SHP77 (cell line): ENCODE data around the gene HMX1.

Experiments used
- DNase-seq, 2 experiments: peaks; one replicate each; lab custom pipeline; 2025; lab: John Stamatoyannopoulos, UW

Gene HMX1

DNA sequence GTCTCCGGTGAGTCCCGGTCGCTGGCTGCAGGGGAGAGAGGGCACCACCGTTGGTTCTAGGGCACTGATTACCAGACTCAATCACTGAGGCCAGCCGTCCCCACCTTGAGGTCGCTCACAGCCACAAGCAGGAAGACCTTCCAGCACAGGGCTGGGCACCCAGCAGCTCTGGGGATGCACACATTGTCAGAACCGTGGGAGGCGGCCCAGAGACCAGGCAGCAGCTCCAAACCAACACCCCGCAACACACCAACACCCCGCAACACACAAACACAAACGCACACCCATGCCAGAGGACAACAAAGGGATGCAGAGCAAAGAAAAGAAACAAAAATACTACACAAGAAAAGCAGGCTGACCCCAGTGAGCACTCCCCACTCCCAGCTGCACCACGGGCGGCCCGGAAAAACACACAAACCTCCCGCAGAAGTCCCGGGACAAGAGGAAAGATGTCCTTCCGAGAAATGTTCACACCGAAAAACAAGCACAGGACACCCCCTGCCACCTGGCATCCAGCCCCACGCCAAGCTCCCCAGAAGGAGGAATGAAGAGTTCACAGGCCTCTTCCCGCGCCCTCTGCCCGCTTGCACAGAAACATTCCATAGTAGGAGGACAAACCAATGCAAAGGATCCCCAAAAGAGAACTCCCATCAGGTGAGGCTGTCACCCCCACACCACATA, 3.2 kb downstream of the HMX1 start:
- DNase-seq, result no peak

DNA sequence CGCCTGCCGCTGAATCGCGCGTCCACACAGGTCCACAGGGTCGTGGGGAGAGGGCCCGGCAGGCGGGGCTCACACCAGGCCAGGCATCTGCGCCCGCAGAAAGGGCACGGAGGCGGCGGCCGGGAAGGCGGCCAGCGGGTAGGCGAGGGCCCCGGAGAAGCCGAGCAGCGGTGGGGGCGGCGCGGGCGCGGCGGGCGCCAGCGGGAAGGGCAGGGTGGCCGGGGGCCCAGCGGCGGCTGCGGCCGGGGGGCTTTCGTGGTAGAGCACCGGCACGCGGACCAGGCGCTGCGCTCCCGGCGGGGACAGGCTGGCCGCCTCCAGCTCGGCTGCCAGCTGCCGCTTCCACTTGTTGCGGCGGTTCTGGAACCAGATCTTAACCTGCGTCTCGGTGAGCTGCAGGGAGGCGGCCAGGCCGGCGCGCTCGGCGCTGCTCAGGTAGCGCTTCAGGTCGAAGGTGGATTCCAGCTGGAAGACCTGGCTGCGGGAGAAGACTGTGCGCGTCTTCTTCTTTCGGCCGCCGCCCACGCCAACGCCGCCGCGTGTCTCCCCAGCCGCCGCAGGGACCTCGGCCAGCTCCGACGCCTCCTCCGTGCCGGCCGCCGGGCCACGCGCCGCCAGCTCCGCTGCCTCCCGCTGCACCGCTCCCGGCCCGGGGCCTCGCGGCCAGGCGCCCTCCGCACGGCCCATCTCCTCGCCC, 3.9 kb downstream of the HMX1 start:
- DNase-seq, result no peak

DNA sequence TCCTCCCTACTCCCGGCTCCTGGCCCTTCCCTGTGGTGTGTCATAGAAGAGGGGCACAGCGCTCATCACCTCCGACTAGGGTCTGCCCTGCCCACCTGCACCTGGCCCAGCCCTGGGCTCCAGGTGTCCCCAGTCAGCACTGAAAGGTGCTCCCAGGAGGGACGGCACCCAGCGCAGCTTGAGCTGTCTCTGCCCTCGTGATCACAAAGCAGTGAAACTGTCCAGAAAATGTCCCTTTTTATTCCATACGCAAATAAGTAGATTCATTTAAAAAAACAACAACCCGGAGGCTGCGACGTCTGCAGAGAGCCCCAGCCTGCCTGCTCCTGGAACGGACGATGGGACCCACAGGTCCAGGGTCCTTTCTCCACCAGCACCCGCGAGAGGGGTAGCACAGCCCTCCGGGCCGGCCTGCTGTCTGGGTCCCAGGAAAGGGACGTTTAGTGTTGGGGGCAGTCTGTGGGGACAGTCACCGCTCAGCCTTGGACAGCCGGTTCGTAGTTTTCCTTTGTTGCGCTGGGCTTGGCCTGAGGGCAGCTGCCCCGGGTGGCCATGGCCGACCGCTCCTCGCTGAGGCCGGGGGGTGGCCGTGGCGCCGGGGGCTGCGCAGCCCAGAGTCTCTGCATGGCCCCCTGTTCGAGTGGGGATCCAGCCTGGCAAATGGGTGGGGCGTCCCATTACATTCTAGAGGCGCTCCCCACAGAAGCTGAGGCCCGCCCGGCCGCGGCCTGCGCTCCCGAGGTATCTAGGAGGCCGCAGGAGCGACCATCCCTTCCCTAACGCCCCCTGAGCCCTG, 4.6 kb downstream of the HMX1 start:
- DNase-seq, result no peak

DNA sequence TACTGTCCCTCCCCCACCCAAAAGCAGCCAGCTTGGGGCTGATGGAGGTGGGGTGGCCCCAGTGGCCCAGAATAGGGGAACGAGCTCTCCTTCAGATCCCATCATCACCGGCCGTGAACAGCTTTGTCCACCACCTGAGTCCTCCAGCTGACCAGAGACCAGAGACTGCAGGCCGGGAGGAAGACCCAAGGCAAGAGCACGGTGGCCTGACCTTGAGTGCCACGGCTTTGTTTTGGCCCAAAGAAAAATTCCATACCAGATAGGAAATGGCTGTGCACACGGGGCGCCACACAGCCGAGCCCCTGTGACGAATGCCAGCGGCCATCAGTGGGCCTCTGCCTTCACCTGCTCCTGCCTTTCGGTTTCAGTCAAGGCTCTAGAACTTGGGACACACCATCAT, 5.2 kb downstream of the HMX1 start:
- no peak for DNase-seq

DNA sequence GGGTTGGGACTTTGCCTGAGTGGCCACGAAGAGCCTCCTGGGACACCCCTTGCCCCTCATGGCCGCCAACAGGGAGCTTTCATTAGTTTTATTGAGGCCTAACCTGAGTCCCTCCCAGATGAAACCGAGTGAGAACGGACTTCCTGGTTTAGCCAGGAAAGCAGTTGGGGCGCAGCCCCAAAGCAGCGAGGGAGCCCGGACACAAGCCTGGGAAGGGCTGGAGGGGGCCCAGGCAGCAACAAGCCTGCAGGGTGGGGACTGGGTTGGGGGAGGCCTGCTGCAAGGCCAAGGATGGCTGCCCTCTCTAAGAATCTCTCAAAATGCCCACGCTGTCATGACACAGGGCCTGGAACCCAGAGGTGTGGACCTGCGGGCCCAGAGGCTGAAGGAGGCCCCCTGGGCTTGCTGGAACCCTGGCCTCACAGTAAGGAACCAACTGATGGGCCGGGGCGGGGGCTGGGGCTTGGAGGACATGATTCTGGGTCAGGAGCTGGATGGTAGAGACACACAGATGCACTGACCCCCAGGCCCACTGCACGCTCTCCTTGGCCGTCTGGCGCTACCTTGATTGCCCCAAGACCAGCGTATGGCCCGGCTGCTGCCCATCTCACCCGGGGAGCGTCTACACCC, 5.8 kb downstream of the HMX1 start:
- DNase-seq, result no peak

DNA sequence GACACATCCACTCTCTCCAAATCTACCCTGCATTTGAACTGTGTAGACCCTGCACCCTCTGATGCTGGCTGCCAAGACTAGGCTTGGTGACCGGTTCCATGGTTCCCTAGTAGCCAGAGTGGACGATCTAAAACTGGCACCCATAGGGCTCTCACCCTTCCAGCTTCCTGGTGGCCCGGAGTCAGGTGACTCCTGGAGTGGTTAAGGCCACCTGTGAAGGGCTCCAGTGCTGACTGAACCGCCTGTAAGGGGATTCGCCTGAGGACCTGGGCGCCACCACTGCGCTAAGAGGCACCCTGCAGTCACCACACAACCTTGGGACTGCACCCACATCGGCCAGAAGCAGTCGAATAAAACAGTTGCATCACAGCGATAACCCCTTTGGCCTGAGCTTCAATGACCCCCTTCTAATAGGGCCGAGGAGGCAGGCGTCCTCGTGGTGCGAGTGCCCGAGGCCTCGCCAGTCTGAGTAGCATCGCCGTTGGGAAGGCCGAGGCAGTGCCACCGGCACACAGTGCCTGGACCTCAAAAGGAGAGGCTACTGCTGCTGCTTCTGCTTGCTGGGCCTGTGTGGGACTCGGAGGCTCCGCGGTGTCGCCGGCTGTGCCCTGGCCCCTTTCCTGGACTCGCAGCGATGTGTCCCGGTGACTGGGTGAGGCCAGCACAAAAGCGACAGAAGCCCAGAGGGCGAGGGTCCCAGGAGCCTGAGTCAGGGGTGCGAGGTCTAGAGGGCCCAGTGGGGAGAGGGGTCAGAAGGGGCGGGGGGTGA, 6.5 kb downstream of the HMX1 start:
- DNase-seq, result no peak

DNA sequence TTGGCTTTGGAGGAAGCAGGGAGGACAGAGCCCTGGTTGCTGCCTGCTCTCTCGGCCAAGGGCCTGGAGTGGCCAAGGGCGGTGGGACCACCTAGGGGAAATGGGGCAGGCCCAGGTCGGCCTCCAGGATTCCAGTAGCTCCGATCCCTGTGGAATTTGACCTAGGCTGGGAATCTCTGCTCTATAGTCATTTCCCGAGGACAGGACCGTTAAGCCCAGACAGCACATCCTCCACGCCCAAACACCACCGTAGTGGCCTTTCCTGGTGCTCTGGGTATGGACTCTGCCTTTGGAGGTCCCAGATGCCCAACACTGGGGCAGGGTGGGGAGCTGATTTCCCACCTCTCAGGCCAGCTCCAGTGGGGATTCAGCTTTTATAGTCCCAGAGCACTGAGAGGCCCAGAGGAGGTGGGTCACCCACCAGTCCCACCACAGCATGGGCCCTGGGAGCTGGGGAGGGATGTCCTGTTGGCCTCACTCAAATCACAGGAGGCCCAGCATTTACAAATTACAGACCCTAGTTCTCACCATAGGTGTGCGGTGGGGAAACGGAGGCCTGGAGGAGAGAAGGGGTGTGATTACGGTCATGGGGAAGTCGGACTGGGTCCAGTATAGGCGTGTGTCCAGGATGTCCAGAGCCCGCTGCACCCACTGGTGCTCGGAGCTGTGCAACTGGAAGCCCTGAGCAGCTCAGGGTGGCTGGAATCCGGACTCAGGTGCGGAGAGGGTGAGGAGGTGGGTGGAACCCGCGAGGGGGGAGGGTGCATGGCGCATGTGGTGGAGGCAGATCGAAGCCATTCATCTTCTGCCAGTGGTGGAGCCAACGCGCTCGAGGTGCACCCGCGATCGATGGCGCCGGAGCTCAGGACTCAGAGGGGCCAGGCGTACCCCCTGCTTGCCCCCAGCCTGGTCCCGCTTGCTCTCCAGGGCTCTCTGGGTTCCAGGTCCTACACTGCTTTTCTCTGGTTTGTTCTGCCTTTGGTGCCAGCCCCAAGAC, 7.7 kb downstream of the HMX1 start:
- DNase-seq, result no peak

DNA sequence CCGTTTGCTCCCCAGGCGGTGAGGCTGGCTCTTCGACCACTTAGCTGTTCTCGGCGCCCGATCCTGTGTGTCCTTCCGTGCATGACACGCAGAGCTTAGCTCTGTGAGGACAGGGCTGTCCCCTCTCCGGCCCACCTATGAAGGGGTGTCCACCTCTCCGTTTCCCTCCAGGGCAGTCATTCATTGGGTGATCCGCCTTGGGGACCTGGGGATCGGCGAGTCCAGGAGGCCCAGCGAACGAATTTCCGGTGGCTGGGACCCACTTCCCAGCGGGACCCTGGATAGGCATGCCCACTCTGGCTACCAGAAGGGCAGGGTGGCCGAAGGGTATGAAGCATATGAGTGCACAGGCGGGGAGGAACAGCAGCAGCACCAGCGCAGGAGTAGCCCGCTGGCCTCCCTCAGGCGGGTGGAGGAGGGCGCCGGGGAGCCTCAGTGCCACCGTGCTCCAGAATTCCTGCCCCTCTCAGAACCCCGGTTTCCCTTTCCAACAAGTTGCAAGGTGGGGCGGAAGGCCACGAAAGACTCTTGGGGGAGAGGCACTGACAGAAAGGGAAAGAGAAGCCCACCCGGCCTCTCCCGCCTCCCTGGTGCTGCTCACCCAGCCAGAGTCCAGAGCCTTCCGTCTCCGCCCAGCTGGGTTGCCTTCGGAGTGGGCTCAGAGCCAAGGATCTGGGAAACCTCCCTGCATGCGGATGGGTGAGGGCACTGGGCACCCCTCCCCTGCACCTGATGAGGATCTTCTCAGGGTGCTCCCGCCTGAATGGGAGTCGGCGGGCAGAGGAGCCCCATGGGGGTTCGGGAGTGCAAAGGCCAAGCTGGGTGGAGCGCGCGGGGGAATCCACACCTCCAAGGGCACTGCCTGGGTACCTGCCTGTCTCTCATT, 8.6 kb downstream of the HMX1 start:
- no peak for DNase-seq

DNA sequence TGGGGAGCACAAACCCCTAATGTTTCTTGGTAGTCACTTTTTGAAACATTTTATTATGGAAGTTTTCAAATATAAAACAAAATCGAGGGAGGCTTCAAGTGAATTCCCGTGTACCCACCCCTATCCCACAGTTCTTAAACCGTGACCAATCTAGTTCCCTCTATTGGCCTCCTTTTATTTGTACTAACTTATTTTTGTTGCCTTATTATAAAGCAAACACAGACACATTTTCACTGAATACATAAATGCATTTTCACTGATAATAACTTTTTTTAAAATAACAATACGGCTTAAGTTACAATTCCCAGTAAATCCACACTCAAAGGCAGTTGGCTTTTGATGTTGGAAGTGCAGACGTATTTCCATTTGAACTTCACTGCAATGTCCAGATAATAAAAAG, 9.3 kb downstream of the HMX1 start:
- DNase-seq, result no peak

DNA sequence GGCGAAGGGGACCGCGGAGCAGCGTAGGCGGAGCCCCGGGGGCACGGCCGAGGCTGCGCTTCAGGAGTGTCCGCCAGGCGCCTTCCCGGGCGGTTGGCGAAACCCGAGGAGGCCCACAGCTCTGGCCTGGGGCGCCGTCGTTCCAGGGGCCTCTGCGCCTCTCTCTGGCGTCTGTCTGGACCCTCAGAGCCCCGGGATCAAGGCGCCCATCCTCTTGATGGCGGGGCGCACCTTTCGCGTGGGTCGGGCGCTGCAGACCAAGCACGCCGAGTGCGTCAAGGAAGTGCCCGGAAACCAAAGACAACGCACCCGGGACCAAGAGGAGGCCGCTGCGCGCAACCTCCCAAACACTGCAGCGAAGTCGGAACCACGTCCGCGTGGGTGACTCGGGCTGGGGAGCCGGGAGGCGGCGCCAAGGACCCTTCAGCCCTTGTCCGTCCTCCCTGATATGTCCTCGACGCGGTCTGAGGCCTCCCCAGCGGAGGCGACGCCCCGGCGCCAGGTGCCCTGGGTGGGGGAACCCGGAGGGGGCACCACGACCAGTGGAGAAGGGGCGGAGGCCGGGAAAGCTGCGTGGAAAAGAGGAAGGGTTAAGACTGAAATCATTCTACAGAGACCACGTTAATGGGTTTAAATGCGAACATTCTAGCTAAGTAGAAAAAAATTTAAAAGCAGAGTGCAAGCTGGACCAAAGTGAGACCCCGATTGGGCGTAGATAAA, 9.9 kb downstream of the HMX1 start:
- DNase-seq, result no peak

DNA sequence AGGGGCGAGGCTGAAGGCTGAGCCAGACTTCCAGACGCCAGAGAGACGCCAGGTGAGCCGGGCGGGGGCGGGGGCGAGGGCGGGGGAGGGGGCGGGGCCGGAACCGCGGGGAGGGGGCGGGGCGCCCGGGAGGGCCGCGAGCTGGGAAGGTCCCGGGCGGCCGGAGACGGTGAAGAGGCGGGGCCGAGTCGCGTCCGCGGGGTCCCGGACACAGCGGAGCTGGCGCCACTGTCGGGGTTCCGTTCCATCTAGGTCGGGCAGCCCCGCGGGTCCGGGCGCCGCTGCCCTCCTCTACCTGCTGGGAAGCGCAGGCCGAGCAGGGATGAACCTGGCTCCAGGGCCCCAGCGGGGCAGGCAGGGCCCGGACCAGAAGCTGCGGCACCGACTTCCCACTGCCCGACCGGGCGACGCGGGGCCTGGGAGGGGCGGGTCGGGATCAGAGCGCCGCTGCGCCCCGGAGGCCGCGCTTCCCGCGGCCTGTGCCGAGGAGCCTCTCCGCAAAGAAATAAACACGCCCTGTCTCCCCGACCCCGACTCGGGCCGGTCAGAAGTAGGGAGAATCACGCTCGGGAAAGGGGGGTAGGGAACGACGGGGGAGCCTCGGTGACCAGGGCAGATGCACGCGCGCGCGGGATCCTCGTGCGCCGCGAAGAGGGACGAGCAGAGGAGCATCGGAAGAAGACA, 10.6 kb downstream of the HMX1 start:
- DNase-seq, result no peak

DNA sequence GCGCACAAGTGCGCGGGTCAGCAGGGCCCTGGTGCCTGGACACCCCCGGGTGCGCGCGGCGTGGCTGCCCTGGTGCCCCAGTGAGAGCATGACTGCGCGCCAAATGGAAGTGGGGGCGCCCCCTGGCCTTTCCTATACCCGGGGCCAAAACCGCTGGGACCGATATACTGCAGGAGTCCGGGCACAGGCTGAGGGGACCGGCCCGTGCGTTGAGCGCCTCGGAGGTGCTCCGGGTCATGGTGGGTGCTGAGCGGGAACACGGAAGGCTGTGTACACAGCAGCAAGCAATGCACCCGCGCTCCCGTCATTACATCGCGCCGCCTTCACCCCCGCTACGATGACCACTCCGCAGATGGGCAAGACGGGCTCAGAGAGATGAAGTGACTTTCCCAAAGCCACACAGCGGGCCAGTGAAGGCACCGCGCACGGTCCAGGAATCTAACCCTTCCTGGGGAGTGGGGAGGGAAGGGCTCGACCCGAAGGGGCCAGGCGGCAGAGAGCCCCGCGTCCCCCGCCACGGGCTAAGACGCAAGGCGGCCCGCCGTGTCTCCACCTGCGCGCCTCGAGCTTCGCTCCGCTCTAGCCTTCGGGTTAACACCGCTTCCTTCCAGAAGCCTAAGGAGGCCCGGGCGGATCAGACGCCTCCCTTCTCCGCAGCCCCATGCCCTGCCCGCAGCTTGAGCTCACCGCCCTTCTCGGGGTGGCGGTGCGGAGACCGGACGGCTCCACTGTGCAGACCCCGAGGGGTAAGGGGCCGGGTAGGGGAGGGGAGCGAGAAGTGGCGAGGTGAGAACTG, 11.3 kb downstream of the HMX1 start:
- no peak for DNase-seq

DNA sequence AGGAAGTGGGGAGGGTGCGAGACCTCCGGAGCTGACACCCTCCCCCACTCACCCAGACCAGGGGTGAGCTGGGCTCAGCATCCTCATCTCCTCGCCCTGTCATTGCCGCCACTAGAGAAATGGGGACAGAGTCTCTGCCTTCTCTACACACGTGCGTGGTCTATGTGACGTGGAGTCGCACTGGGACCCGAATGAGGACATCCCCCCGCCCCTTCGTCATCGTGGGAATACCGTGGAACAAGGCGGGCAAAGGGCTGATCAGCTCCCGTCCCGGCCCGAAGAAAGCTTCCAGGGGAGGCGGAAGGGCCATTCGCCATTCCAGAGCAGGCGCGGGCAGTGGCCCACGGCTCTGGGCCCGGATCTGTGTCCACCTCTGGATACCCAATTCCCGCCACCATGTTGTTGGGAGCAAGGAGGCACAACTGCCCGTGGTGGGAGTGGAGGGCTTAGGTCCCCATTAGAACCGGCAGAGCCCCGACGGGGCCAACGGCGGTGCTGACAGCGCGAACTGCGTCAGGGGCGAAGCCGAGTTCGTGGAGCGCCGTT, 12.0 kb downstream of the HMX1 start:
- no peak for DNase-seq

DNA sequence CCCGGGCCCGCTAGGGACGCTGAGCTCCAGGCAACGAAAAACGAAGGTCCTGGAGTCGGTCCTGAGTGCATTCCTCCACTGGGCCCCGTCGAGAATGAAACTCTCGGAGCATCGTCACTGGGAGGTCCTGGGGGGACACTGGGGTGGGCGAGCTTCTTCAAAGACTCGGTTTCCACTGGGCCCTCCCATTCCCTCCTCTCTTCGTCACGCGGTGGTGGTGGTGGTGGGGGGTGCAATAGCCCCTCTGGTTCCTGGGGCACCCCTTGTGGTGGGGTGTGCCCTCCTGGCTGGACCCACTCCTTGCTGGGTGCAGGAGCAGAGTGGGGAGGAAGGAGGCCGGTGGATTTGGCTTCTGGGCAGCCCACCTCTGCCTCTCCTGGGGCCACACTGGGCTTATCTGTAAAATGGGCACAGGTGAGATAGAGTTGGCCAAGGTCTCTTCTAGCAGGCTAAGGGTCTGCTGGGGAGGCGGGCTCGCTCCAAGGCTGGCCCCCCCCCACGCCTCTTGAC, 12.9 kb downstream of the HMX1 start:
- DNase-seq, result no peak

DNA sequence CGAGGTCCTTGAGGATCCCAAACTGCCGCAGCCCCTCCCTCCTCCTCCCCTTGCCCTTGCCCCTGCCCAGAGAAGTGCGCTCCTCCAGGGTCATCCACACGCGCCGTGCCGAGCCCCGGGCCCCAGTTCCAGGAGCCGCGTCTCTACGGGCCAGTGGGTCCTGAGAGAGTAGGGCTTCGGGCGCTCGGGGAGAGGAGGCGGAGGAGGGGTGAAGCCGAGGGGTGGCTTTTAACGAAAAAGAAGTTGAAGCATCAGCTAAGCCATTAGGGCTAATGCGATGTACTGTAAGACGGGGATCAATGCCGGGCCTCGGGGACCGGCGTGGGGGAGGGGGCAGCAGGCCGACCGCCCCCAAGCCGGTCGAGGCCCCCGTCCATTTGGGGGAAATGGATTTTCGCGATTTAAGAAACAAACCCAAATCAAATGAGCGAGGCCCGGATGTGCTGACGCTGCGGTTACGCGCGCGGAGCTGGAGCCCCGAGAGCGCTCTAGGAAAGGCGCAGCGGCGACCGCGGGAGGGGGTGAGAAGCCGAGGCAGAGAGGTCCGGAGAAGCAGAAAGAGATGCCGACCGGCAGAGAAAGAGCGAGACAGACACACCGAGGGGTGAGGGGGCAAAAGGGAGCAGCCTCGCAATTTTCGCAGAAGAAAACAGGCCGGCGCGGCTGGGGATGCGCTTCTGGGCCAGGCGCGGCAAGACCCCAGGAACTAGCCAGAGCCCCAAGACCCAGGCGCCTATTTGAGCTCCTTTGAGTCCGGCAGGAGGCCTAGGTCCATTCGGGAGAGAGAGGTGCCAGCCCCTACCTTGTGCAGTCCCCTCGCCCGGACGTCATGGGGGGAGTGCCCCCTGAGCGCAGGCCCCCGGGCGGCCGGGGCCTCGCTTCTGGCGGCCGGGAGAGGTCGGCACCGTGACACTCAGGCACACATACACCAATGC, 13.6 kb downstream of the HMX1 start:
- no peak for DNase-seq
